ENCODE measurements around the gene ELOVL6. TPM values are rescaled to one million over a fixed set of nuclear protein-coding genes. Genes with fewer than 3 reads are reported as not detected.

Gene ELOVL6
- total and polyA plus RNA-seq, 9 of the 15 experiments (the other 6 are each of a cell fraction or from before 2014, with no cell fraction given): 18.3 to 82.6 (median 46.0) TPM

- peak; percentile 64; the same call in 1 of the 2 replicates for TF ChIP-seq ETS1 (conservative IDR thresholded peaks at IDR 0.05; ENCODE audit: control insufficient read depth, low read depth, low read length)
- TF ChIP-seq MAFF (IDR thresholded peaks at IDR 0.05; ENCODE audit: low read length): no peak
- TF ChIP-seq HDAC1 (IDR thresholded peaks at IDR 0.05): peak in 1 of 2 experiments; percentile 62; a peak in 2 of 4 replicates
- no peak for TF ChIP-seq ILF3 (IDR thresholded peaks at IDR 0.05; ENCODE audit: borderline replicate concordance)
- no peak for TF ChIP-seq JUNB (CRISPR knock-in tag; conservative IDR thresholded peaks at IDR 0.05)
- TF ChIP-seq STAT5B (CRISPR knock-in tag; IDR thresholded peaks at IDR 0.05): no peak
- TF ChIP-seq FOXP1 (CRISPR knock-in tag; IDR thresholded peaks at IDR 0.05): no peak; the same call in 1 of the 2 replicates
- no peak for TF ChIP-seq LEF1 (IDR thresholded peaks at IDR 0.05)
- no peak for TF ChIP-seq RB1 (IDR thresholded peaks at IDR 0.05; ENCODE audit: low read depth)
- no peak for TF ChIP-seq RBM14 (IDR thresholded peaks at IDR 0.05; ENCODE audit: borderline replicate concordance, insufficient read depth, low read depth, low read length)
- TF ChIP-seq ZC3H4 (CRISPR knock-in tag; IDR thresholded peaks at IDR 0.05; ENCODE audit: borderline replicate concordance): no peak
- TF ChIP-seq NR2C1 (IDR thresholded peaks at IDR 0.05): no peak
- TF ChIP-seq NR2C1 (tag; IDR thresholded peaks at IDR 0.05): no peak
- TF ChIP-seq BMI1 (IDR thresholded peaks at IDR 0.05; ENCODE audit: low read length): no peak
- no peak for TF ChIP-seq MTA3 (IDR thresholded peaks at IDR 0.05; ENCODE audit: borderline replicate concordance)
- no peak for TF ChIP-seq PHTF2 (CRISPR knock-in tag; IDR thresholded peaks at IDR 0.05)
- 0 out of 2 replicates have a peak, but pooled peaks have one; percentile 46 for TF ChIP-seq GATAD2B (IDR thresholded peaks at IDR 0.05; ENCODE audit: borderline replicate concordance)
- TF ChIP-seq JUN (IDR thresholded peaks at IDR 0.05; ENCODE audit: borderline replicate concordance, low read depth, low read length): no peak
- no peak for TF ChIP-seq JUN (CRISPR knock-in tag; IDR thresholded peaks at IDR 0.05; ENCODE audit: borderline replicate concordance)
- TF ChIP-seq E4F1 (CRISPR knock-in tag; IDR thresholded peaks at IDR 0.05; ENCODE audit: borderline replicate concordance): no peak
- no peak for TF ChIP-seq OTX1 (CRISPR knock-in tag; IDR thresholded peaks at IDR 0.05)
- peak; percentile 59; the same call in 1 of the 2 replicates for TF ChIP-seq TFAP4 (CRISPR knock-in tag; IDR thresholded peaks at IDR 0.05; ENCODE audit: borderline replicate concordance)
- no peak for TF ChIP-seq KHSRP (IDR thresholded peaks at IDR 0.05)
- no peak for TF ChIP-seq E2F4 (CRISPR knock-in tag; IDR thresholded peaks at IDR 0.05; ENCODE audit: low read depth)
- no peak for TF ChIP-seq MAFG (tag; conservative IDR thresholded peaks at IDR 0.05)
Measured at GRCh38 chr4:110196206-110196870, 2.1 kb downstream of the ELOVL6 start (continued).
